Globus pallidus (tissue), 1 donor: ENCODE data around the gene ARL17B.
"Not testable (repeated sequence)": the region's sequence is repeated elsewhere in the genome, so short reads cannot be mapped to it uniquely, and the experiment has no call there.

Experiments
- DNase-seq: peaks from one replicate; pipeline ENCODE4 v3.0.0-alpha.2; 2015; ENCODE audit warnings: low spot score

The ARL17B gene

DNA sequence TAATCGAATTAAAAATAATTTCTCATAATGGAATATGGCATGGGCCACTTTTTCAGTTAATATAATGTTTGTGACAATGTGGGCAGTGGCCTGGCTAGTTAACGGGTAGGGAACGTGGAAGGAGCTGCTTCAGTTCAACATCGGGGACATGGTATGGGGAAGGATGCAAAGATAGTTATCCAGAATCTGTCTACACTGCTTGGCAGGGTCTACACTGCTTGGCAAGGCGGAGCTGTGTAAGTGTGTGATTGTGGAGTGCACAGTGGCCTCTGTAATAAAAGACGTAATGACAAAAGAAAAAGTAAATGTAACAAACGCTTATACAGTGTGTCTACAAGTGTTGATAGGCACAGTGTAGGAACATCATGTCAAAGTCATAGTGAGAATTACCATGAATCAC lies 74.0 kb downstream of the ARL17B start:
- not testable (repeated sequence) for DNase-seq

DNA sequence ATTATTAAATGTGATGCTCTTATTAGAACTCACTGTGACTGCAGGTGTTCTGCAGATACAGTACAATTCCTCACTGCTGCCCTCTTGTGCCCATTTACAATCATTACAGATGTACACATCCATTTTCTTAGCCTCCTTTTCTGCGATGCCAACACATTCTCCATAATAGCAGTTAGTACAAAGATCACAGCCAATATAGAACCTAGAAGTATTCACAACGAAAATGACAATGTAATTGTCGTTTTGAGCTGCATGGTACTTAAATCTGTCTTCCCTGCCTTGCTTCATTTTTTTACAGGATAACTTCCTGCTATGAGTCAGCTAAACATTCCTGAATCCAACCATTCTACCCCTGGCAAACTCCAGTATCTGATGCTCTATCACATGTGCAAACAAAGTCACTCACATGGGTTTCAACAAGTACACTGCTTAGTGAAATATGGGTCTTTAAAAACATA lies 74.8 kb downstream of the ARL17B start:
- DNase-seq, result peak; percentile 84

DNA sequence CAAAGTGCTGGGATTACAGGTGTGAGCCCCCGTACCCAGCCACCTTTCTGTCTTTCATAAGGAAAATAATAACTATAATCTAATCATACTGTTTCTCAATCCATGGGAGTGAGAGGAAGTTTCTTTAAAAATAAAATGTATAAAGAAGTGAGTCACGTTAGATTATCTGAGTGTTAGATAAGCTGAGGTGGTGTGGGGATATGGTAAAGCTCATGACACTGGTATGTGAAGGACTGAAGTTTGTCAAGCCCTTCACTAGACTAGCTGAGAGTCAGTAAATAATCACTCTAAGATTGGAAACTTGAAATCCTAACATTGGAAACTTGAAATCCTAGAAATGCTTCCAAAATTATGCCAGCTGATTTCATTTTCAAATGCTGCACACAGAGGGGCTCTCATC lies 76.1 kb downstream of the ARL17B start:
- DNase-seq, result not testable (repeated sequence)

DNA sequence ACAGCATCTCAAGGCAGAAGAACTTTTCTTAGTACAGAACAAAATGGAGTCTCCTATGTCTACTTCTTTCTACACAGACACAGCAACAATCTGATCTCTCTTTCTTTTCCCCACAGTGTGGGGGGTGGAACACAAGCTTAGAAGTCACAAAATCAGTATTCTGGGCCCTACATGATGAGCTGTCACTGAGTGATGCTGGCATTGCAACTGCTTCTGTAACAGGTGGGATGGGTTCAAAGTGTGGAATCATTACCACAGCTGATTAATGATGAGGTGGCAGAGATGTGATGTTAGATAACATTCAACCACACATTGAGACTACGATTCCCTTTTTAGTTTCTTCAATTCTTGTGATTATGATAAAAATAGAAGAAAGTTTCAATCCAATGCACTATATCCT lies 77.1 kb downstream of the ARL17B start:
- not testable (repeated sequence) for DNase-seq

DNA sequence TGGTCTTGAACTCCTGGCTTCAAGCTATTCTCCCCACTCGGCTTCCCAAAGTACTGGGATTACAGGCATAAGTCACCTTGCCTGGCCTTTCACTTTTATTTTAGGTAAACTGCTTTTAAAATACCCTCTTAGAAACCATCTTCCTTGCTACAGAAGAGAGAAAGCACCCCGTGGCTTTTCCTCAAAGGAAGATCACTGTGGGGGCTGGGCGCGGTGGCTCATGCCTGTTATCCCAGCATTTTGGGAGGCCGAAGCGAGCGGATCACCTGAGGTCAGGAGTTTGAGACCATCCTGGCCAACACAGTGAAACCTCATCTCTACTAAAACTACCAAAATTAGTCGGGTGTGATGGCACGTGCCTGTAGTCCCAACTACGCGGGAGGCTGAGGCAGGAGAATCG lies 78.9 kb downstream of the ARL17B start:
- DNase-seq, result not testable (repeated sequence)

DNA sequence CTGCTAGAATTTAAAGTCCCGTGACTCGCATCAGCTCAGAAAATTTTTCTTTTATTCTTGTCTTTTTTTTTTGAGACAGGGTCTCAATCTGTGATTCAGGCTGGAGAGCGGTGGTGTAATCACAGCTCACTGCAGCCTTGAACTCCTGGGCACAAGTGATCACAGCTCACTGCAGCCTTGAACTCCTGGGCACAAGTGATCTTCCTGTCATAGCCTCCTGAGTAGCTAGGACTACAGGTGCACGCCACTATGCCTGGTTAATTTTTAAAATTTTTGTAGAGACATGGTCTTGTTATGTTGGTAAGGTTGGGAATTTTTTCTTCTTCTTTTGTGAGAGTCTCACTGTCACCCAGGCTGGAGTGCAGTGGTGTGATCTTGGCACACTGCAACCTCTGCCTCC lies 80.2 kb downstream of the ARL17B start:
- not testable (repeated sequence) for DNase-seq

DNA sequence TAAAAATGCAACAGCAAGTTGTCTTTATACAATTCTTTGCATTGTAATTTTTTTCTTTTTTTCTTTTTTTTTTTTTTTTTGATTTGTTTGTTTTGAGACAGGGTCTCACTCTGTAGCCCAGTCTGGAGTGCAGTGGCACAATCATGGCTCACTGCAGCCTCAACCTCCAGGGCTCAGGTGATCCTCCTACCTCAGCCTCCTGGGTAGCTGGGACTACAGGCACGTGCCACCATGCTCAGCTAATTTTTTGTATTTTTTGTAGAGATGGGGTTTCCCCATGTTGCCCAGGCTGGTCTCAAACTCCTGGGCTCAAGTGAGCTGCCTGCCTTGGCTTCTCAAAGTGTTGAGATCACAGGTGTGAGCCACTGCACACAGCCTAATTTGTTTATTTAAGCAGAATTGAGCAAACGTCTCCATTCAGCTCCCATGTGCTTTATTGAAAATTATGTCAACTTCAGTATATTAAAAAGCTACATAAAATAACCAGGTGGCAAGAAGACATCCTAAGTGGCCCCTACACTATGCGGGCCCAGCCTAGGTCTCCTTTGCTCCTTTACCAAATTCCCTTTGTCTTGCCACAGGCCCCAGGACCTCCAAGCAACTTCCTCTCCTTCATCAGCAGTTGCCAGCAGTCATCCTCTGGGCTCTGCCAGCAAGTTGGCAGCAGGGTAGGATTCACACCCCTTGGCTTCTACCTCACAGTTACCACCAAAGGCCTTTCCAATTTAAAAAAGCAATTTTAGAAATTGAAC lies 84.7 kb downstream of the ARL17B start:
- DNase-seq, result not testable (repeated sequence)

DNA sequence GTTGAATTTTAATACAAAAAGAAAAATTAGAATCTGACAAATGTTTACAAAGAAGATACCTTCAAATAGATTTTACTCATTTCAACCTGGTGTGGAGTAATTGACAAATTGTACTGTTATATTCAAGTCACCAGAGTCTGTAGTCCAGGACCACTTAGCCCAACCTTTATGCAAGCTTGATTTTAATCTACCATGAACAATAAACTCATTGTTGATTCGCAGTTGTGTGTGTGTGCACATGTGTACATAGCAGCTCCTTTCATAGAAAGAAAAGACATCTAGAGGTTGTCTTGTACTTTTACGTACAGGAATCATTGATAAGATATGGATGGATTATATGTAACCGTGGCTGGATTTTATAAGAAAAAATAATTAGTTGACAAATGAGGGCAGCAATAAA lies 87.3 kb downstream of the ARL17B start:
- DNase-seq, result no peak

DNA sequence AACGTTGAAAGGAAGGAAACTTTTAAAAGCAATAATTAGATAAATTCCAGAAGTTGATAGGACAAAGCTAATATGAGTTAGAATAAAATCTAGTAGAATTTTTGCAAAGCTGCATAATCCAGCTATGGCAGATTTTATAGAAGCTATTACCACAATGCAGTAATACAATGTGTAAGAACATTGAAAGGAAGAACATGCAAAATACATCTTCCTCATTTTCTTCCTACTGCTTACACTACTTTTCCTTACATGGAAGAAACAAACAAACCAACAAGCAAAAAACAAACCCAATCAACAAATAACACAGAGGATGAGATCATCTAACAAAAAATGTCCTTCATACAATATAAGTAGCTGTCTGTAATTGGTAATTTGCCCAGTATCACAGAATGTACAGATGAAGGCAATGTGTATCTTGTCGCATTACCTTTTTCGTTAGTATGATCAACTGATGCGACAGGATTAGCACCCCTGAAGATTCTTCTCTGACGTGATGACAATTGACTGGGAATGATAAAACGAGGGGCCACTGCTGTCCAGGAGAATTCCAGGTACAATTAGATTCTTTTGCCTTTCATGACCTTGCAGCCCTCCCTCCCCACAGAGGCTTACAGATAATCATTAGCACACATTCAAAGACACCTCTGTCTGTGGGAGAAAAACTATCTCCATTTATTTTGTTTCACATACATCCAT lies 87.9 kb downstream of the ARL17B start:
- DNase-seq, result no peak

DNA sequence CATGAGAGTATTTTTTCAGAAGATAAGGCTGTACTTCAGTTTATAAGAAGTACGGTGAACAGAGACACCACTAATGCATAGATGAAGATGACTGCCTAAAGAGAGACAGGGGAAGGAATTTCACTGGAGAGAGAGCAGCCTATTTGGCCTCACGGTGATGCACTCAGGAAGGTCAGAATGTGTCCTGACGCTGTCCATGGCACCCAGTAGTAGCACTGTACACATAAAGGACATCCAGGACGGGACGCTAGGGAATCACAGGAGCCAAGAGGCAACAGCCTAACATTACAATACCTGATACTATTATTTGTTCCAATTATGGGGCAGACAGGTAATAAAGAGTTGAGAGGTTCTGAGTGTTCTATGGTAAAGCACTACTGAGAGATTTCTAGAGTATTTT lies 91.5 kb downstream of the ARL17B start:
- no peak for DNase-seq

DNA sequence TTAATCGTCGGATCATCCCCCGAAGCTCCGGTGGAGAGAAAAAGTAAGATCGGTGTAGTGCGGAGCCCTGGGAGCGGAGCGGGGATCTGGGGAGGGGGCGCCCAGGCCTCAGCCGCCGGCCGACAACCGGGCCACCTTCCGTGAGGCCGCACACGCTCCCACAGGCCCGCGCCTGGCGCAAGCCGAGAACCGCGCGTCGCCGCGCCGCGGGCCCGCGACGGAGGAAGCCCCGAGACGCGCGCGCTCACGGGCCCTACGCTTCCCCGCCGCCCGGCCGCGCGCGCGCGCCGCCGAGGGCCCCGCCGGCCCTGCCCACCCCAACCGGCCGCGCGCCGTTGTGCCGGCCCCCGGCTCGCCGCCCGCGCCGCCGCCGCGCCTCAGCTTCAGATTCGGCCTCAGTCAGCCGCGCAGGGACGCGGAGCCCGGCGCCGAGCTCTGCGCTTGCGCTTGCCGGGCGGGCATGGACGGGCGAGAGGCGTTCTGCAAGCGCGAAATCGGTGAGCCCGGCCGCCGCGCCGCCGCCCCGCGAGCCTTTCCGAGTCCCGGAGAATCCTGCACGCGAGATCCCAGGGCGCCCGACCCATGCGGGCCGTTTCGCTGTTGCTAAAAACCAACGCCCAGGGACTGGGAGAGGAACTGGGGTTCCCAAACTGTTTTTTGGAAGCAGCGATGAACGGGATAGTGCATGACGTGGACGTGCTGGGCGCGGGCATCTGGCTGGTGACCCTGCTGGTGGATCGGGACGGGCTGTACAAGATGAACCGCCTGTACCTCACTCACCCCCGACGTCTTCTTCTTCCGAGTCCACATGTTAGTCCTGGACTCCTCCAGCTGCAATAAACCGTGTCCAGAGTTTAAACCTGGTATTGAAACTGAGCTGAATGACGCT lies 94.7 kb downstream of the ARL17B start:
- DNase-seq, result peak; percentile 86

DNA sequence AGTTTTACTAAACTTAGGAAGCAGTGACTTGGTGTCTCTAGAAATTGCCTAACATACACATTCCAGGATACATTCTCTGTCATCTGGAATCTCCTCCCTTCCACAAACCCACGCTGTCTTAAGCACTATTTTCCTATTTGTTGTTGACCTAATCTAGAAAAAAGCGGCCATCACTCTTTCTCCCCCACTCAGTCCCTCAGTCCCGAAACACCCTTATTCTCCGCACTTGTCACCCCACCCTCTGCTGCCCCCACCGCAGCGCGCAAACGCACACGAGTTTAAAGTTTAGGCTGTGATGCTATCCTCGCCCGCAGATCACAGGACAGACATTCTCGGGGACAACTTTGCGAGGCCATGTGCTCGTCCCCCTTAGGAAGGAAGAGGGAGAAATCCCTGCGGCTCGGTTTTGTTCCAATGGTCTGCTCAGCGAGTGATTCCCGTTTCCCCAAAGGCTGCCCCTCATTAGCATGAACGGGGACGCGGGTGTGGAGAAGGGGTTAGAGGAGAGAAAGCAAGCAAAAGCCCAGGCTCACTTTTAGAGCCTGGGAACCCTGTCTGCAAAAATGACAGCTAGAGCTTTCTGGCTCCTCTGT lies 95.4 kb downstream of the ARL17B start:
- peak; percentile 35 for DNase-seq

DNA sequence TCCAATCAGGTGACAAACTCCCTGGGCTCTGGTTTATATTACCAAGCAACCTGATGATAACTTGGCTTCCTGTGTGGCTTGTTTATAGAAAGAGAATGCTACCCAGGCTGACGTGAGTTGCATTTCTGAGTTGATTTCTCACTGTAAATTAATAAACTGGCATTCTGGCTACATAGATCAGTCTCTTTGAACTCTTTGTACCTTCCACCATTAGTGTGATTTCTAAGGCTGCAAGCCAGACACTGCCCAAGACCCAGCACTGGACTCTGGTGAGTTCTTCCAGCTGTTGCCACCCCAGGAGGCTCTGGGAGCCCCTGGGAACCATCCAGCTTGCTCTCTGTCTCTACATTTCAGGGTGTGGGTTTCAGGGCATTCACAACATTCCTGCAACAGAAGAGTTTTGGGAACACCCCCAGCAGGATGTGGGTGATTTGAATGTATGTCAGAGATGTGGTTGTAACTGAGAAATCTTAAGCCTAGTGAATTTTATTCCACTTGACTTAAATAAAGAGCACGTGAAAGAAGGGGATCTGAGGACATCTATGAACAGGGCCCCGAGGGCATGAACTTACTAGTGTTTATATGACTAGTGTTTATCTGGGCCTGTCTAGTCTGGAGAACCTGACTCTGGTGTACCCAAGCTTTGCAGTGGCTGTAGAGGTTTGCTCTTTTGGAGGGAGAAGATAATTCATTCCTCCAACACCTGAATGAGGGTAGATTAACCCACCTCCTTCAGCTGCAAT lies 96.9 kb downstream of the ARL17B start:
- no peak for DNase-seq

DNA sequence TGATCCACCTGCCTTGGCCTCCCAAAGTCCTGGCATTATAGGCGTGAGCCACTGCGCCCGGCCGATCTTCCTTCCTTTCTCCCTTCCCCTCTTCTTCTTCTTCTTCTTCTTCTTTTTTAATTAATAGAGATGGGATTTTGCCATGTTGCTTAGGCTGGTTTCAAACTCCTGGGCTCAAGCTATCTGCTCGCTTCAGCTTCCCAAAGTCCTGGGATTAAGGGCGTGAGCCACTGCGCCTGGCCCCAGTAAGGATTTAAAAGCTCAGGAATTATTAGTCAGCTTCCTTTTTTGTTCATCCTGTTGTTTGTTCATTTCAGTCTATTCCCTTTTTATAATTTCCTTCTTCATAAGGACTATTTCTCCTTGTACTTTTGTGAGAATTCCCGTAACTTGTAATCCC lies 99.3 kb downstream of the ARL17B start:
- DNase-seq, result no peak

DNA sequence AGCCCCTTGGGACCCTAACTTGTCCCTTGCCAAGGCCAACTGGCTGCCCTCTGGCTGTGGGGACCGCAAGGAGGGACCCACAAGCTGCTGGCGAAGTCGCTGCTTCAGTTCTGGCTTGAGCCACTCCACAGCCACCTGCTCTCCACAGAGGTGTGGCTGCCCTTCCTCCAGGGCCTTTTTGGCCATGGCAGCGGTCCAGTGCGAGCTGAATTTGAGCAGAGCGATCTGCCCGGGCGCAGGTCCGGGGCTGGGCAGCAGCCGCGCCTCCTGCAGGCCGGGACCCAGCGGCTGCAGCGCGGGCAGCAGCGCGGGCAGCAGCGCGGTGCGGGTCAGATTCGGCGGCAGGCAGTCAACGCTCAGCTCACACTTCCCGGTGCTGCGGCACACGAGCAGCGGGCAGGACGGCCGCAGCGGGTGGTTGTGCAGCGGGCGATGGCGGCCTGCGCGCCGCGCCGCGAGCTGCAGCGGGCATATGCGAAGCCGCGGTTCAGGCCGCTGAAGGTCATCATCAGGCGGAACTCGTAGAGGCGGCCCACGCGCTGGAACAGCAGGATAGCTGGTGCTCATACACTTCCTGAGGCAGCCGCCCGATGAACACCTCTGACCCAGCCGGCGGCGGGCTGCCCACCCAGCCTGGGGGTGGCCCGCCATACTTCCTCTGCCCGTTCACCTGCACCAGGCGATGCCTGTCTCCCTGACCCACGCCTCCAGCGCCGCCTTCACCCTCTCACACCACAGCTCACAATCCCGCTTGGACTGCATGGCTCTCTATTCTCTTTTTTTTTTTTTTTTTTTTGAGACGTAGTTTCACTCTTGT lies 101.5 kb downstream of the ARL17B start:
- DNase-seq, result not testable (repeated sequence)

DNA sequence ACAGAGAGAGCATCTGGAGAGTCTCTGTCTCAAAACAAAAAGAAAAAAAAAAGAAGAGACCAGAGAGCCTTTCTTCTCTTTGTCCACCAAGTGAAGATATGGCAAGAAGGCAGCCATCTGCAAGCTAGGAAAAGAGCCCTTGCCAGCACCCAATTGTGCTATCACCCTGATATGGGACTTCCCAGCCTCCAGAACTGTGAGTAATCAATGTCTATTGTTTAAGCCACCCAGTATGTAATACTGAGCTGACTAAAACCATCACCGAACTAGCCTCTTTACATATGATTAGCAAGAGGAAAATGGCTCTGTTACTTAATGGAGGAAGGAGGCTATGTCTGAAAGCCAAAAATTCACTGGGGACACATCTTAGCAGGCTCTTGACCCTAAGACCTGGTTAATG lies 105.2 kb downstream of the ARL17B start:
- not testable (repeated sequence) for DNase-seq

DNA sequence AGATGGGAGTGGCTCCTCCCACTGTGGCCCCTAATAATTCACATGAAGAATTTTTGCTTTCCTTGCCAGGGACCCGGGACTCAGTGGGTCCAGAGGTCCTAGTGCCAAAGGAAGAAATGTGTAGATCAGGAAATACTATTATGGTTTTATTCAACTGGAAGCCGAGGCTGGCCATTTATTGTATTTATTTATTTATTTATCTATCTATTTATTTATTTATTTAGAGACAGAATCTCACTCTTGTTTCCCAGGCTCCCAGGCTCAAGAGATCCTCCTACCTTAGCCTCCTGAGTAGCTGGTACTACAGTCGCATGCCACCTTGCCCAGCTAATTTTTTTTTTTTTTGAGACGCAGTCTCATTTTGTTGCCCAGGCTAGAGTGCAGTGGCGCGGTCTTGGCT lies 107.4 kb downstream of the ARL17B start:
- DNase-seq, result not testable (repeated sequence)

DNA sequence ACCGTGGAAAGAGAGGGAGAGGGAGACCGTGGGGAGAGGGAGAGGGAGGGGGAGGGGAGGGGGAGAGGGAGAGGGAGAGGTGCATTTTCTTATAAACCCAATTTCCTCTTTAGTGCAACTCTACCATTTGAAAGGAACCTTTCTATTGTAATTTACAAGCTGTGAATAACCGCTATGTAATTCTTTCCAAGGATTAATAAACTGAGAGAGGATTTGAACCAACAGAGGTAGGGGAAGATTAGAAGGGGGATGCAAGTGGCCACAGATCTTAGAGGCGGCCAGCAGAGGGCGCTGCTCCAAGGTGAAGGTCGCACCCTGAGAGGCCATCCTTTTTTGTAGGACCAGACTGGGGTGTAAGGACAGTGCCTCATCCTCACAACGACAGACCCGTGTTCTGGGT lies 107.8 kb downstream of the ARL17B start:
- DNase-seq, result peak; percentile 51

DNA sequence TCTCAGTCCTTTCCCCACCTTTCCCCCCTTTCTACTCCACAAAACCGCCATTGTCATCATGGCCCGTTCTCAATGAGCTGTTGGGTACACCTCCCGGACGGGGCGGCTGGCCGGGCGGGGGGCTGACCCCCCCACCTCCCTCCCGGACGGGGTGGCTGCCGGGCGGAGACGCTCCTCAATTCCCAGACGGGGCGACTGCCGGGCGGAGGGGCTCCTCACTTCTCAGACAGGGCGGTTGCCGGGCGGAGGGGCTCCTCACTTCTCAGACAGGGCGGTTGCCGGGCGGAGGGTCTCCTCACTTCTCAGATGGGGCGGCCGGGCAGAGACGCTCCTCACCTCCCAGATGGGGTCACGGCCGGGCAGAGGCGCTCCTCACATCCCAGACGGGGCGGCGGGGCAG lies 108.8 kb downstream of the ARL17B start:
- not testable (repeated sequence) for DNase-seq

DNA sequence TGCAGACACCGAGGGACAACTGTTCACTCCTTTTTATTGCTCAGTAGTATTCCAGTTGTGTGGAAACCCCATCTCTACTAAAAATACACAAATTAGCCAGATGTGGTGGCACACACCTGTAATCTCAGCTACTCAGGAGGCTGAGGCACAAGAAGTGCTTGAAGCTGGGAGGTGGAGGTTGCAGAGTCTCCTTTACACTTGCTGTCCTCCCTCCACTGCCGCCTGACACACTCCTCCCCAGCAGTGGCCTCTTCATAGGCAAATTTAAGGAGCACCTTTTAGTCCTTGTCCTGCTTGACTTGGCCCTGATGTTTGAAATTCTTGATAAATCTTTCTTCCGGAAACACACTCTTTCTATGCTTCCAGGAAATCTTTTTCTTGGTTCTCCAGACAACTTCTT lies 112.4 kb downstream of the ARL17B start:
- not testable (repeated sequence) for DNase-seq
